GM12878 (cell line): ENCODE results near the gene ABHD3. TPM values are rescaled to one million over a fixed set of nuclear protein-coding genes. Genes with fewer than 3 reads are reported as not detected.

Experiments used
- ATF7 ChIP-seq: fragments of 450-650 bp; IDR thresholded peaks from 2 replicates; pipeline ENCODE4 v1.6.1; 2016; ENCODE audit warnings: low read depth, mild to moderate bottlenecking
- CEBPB ChIP-seq, 2 experiments: fragments of 150-350 bp in 1 of 2; IDR thresholded peaks; 2 replicates each; pipeline ENCODE4 v1.6.1; 2012 to 2014; ENCODE audit warnings: low read depth in 2 of 2, low read length in 2 of 2, borderline replicate concordance in 1 of 2, inconsistent platforms in 1 of 2
- CTCF ChIP-seq, 3 experiments: IDR thresholded peaks in 2 of 3; conservative IDR thresholded peaks in 1 of 3; 2 replicates each; pipeline ENCODE4 v1.5.1; 2011; ENCODE audit warnings: low read depth in 3 of 3, low read length in 3 of 3, mild to moderate bottlenecking in 3 of 3, control low read depth in 2 of 3, moderate library complexity in 2 of 3, inconsistent platforms in 1 of 3, mixed read lengths in 1 of 3; ENCODE audit not compliant: control insufficient read depth in 2 of 3, insufficient read depth in 1 of 3; ENCODE audit errors: extremely low read depth in 1 of 3
- CUX1 ChIP-seq: IDR thresholded peaks from 2 replicates; pipeline ENCODE4 v1.6.1; 2012; ENCODE audit warnings: improper control_type of control experiment, low read depth, low read length; ENCODE audit not compliant: insufficient replicate concordance
- EZH2 ChIP-seq: IDR thresholded peaks from 2 replicates; pipeline ENCODE4 v1.6.1; 2012; ENCODE audit warnings: low read depth, mild to moderate bottlenecking, control low read depth, inconsistent platforms, low read length, borderline replicate concordance; ENCODE audit not compliant: control insufficient read depth
- HCFC1 ChIP-seq: fragments of 150-350 bp; IDR thresholded peaks from 2 replicates; pipeline ENCODE4 v1.6.1; 2014; ENCODE audit warnings: low read length
- IKZF2 ChIP-seq, 2 experiments: fragments of 450-650 bp; IDR thresholded peaks; 2 replicates each; pipeline ENCODE4 v1.6.1; 2017; ENCODE audit warnings: mild to moderate bottlenecking in 2 of 2, moderate library complexity in 2 of 2
- KLF5 ChIP-seq: fragments of 450-650 bp; IDR thresholded peaks from 2 replicates; pipeline ENCODE4 v1.6.1; 2014; ENCODE audit warnings: mild to moderate bottlenecking; ENCODE audit not compliant: partially characterized antibody
- LARP7 ChIP-seq: fragments of 450-650 bp; IDR thresholded peaks from 2 replicates; pipeline ENCODE4 v1.6.1; 2017; ENCODE audit warnings: mild to moderate bottlenecking
- POLR2AphosphoS2 ChIP-seq: IDR thresholded peaks from 2 replicates; pipeline ENCODE4 v1.6.1; 2011; ENCODE audit warnings: low read depth, mild to moderate bottlenecking, low read length, improper control_type of control experiment, moderate library complexity
- SREBF2 ChIP-seq: IDR thresholded peaks from 2 replicates; pipeline ENCODE4 v1.6.1; 2012; ENCODE audit warnings: mild to moderate bottlenecking, low read length
- ZBTB4 ChIP-seq: fragments of 450-650 bp; formaldehyde crosslinking; IDR thresholded peaks from 2 replicates; pipeline ENCODE4 v1.4.0; 2022; ENCODE audit warnings: mild to moderate bottlenecking, moderate library complexity
- polyA plus RNA-seq, 11 experiments: library from polyadenylated mRNA; depleted of rRNA in 4 of 11; unstranded in 6 of 11; stranded (reverse) in 5 of 11; fragments of >200 nt; fragmentation: Nextera tagmentation in 4 of 11; fragmentation: Illumina TruSeq in 1 of 11; extraction: Ambion mirVana in 4 of 11; extraction: Trizol in 1 of 11; gene quantifications; 1 replicate in 1 of 11; 2 replicates in 10 of 11; pipeline versions ENCODE4 v1.2.1 to v1.2.3, GENCODE V29; 2011 to 2016; ENCODE audit warnings: inconsistent platforms in 2 of 11, missing spikeins in 2 of 11, low read depth in 1 of 11
- total RNA-seq, 4 experiments: library from RNA; depleted of rRNA in 3 of 4; stranded (reverse); fragments of >200 nt in 3 of 4; fragmentation: Illumina TruSeq in 1 of 4; extraction: Trizol in 1 of 4; gene quantifications; 2 replicates each; pipeline versions ENCODE4 v1.2.1 to v1.2.3, GENCODE V29; 2013 to 2021
- TF ChIP-seq, protein P1 (sequence below): IDR thresholded peaks from 2 replicates; pipeline ENCODE4 v1.6.1; 2011; ENCODE audit warnings: low read depth, low read length, improper control_type of control experiment, borderline replicate concordance
- TF ChIP-seq, protein P2 (sequence below): fragments of 450-650 bp; formaldehyde crosslinking; IDR thresholded peaks from 2 replicates; pipeline ENCODE4 v1.5.0; 2022; ENCODE audit warnings: mild to moderate bottlenecking, missing genetic modification characterization

ABHD3 gene
- total and polyA plus RNA-seq, 10 of the 15 experiments (the other 5 are each of a cell fraction or from before 2014, with no cell fraction given): 4.9 to 49.8 (median 18.3) TPM

GRCh38 chr18:21604671-21605070, 99.9 kb downstream of the ABHD3 start (continued):
- TF ChIP-seq ZBTB4 (CRISPR knock-in tag) (no peak), KLF5 (no peak), CUX1 (no peak), CTCF (IDR thresholded peaks at IDR 0.05 in 2 of 3, conservative IDR thresholded peaks at IDR 0.05 in 1 of 3; ENCODE audit: control insufficient read depth in 2 of 3, extremely low read depth in 1 of 3, insufficient read depth in 1 of 3, low read depth in 3 of 3, low read length in 3 of 3) (no peak), SREBF2 (no peak), ATF7 (peak; percentile 23; the same call in 1 of the 2 replicates), CEBPB (IDR thresholded peaks at IDR 0.05; ENCODE audit: borderline replicate concordance in 1 of 2, low read depth in 2 of 2, low read length in 2 of 2) (no peak), IKZF2 (IDR thresholded peaks at IDR 0.05) (peak in 1 of 2 experiments; percentile 23; a peak in 1 of 4 replicates), POLR2AphosphoS2 (no peak), HCFC1 (no peak), EZH2 (no peak), LARP7 (no peak)
- TF ChIP-seq, protein P1, sequence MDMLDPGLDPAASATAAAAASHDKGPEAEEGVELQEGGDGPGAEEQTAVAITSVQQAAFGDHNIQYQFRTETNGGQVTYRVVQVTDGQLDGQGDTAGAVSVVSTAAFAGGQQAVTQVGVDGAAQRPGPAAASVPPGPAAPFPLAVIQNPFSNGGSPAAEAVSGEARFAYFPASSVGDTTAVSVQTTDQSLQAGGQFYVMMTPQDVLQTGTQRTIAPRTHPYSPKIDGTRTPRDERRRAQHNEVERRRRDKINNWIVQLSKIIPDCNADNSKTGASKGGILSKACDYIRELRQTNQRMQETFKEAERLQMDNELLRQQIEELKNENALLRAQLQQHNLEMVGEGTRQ: no peak
- TF ChIP-seq, protein P2, sequence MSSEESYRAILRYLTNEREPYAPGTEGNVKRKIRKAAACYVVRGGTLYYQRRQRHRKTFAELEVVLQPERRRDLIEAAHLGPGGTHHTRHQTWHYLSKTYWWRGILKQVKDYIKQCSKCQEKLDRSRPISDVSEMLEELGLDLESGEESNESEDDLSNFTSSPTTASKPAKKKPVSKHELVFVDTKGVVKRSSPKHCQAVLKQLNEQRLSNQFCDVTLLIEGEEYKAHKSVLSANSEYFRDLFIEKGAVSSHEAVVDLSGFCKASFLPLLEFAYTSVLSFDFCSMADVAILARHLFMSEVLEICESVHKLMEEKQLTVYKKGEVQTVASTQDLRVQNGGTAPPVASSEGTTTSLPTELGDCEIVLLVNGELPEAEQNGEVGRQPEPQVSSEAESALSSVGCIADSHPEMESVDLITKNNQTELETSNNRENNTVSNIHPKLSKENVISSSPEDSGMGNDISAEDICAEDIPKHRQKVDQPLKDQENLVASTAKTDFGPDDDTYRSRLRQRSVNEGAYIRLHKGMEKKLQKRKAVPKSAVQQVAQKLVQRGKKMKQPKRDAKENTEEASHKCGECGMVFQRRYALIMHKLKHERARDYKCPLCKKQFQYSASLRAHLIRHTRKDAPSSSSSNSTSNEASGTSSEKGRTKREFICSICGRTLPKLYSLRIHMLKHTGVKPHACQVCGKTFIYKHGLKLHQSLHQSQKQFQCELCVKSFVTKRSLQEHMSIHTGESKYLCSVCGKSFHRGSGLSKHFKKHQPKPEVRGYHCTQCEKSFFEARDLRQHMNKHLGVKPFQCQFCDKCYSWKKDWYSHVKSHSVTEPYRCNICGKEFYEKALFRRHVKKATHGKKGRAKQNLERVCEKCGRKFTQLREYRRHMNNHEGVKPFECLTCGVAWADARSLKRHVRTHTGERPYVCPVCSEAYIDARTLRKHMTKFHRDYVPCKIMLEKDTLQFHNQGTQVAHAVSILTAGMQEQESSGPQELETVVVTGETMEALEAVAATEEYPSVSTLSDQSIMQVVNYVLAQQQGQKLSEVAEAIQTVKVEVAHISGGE (CRISPR knock-in tag): no peak
